ELF-1 (cell line): ENCODE data around the gene F10.
A peak's percentile ranks its signal among the peaks of the same experiment; 100 is the strongest.
"Not testable (repeated sequence)": the region's sequence is repeated elsewhere in the genome, so short reads cannot be mapped to it uniquely, and the experiment has no call there.

Experiments used
- DNase-seq: peaks from one replicate; pipeline ENCODE4 v3.0.0-alpha.2; 2016; ENCODE audit warnings: low read depth, low spot score

Gene F10

DNA sequence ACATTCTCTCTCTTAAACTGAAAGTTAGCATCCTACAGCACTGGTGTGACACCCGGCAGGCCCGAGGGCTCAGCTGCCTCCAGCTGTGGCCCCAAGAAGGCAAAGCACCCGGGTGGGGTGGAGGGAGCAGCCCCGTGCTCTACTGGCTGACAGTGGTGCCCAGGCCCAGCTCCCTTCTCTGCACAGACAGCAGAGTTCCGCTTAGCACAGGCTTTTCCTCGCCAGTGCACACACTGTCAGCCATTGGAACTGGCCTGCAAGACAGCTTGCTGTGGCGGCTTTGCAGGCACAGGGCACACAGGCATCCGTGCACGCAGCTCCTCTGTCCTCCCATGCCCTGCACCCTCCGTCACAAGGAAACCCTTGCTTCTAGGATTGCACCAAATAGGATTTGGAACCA is 20.3 kb upstream of the F10 start:
- DNase-seq: not testable (repeated sequence)

DNA sequence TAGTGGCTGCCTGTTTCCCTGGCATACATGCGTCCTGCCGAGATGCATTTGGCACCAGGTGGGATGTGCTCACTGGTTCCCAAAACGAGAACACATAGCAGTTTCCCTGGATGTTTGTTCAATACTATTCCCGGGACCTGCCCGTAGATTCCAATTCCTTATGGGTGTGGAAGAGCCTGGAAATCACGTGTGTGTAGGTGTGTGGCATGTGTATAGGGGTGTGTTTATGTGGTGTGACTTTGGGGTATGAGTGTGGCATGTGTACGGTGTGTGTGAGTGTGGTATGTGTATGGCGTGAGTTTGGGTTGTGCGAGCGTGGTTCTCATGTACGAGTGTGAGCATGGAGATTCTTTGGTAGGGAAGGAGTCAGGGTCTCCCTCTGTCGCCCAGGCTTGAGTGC is 19.9 kb upstream of the F10 start:
- no peak for DNase-seq

DNA sequence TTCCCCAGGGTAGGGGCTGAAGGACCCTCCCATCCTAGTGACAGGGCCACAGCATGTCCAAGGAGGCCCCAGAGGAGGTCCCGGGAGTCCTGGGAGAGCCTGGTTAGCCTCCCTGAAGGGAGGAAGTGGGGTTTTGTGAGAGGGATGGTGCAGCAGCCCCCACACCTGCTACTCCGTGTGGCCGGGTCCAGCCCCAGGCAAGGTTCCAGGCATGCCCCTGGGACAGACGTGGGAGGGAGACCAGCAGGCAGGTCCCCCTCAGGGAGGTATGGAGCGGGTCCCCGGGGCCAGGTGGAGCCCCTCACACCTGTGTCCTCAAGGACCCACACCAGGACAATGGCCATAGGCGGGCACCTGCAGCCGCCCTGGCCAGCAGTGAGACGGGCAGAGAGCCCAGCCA is 19.0 kb upstream of the F10 start:
- DNase-seq: no peak

DNA sequence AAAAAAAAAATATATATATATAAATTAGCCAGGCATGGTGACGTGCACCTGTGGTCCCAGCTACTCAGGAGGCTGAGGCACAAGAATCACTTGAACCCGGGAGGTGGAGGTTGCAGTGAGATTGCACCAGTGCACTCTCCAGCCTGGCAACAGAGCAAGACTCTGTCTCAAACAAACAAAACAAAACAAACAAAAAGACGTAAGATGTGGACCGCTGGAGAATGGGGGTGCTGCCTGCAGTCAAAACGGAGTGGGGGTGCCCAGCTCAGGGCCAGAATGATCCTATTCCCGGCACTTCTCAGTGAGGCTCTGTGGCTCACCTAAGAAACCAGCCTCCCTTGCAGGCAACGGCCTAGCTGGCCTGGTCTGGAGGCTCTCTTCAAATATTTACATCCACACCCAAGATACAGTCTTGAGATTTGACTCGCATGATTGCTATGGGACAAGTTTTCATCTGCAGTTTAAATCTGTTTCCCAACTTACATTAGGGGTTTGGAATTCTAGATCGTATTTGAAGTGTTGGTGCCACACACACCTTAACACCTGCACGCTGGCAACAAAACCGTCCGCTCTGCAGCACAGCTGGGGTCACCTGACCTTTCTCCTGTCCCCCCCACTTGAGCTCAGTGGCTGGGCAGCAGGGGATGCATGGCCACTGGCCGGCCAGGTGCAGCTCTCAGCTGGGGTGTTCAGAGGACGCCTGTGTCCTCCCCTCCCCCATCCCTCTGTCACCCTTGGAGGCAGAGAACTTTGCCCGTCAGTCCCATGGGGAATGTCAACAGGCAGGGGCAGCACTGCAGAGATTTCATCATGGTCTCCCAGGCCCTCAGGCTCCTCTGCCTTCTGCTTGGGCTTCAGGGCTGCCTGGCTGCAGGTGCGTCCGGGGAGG is 17.3 kb upstream of the F10 start, which contains the start of gene F7:
Gene F7 (plus strand): TSS at position 760 of the 889 bp plus-strand sequence. CDS start 51 bp downstream, at position 811.
- DNase-seq: peak; percentile 32

DNA sequence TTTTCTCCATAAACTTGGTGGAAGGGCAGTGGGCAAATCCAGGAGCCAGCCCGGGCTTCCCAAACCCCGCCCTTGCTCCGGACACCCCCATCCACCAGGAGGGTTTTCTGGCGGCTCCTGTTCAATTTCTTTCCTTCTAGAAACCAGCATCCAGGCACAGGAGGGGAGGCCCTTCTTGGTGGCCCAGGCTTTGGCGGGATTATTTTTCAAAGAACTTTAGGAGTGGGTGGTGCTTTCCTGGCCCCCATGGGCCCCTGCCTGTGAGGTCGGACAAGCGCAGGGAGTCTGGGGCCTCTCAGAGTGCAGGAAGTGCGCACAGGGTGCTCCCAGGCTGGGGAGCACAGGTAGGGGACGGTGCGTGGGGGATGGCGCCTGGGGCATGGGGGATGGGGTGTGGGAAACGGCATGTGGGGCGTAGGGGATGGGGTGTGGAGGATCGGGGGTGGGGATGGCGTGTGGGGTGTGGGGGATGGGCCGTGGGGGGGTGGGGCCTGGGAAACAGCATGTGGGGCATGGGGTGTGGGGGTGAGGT is 16.6 kb upstream of the F10 start:
- no peak for DNase-seq

DNA sequence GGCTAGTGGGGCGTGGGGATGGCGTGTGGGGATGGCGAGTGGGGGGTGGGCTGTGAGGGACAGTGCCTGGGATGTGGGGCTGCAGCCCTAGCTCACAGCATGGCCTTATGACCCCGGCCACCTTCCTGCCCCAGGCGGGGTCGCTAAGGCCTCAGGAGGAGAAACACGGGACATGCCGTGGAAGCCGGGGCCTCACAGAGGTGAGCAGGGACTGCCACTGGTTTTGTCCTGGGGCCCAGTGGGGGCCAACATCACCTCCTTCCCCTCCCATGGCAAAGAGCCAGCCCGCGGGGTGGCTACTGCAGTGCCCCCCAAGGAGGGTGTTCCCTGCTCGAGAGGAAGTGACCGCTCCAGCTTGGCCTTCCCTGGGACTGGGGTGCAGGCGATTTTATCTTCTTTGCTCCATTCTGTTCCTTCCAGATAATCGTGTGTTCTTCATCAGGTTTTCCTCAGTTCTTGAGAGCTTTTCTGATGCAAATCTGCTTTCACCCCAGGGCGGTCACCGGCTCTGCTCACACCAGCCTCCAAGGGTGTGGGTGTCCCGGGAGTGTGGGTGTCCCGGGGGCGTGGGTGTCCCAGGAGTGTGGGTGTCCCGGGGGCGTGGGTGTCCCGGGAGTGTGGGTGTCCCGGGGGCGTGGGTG is 15.8 kb upstream of the F10 start:
- DNase-seq: no peak

DNA sequence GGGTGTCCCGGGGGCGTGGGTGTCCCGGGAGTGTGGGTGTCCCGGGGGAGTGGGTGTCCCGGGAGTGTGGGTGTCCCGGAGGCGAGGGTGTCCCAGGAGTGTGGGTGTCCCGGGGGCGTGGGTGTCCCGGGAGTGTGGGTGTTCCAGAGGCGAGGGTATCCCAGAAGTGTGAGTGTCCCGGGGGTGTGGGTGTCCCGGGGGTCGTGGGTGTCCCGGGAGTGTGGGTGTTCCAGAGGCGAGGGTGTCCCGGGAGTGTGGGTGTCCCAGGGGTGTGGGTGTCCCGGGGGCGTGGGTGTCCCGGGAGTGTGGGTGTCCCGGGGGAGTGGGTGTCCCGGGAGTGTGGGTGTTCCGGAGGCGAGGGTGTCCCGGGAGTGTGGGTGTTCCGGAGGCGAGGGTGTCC is 14.1 kb upstream of the F10 start:
- not testable (repeated sequence) for DNase-seq

DNA sequence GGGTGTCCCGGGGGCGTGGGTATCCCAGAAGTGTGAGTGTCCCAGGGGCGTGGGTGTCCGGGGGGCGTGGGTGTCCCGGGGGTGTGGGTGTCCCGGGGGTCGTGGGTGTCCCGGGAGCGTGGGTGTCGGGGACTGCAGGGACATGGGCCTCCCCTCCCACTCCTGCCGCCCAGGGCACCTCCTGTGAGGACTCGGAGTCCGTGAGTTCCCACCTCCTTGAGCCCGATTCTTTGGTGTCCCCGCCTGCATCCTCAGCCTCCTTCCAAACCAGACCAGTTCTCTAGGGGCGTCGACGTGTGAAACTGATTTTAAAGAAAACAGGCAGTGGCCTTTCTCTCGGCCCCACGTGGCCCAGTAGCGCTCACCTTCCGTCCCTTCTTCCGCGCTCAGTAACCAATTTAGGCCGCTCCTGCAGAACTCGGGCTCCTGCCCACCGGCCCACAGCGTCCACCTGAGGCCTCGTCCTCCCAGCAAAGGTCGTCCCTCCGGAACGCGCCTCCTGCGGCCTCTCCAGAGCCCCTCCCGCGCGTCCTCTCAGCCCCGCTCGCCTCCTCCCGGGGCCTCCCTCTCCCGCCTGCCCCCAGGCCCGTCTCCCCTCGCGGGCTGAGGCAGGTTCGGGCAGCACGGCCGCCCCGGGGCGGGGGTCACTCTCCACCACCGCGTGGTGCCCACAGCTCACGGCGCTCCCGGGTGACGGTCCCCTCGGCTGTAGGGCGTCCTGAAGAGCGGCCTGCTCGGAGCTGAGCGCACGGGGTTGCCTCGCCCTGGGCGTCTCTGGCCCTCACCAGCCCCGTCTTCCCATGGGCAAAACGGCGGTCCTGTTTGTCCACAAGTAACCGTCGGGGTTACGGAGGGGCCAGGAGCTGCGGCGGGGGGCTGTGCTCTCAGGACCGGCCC is 13.2 kb upstream of the F10 start:
- DNase-seq: peak; percentile 48

DNA sequence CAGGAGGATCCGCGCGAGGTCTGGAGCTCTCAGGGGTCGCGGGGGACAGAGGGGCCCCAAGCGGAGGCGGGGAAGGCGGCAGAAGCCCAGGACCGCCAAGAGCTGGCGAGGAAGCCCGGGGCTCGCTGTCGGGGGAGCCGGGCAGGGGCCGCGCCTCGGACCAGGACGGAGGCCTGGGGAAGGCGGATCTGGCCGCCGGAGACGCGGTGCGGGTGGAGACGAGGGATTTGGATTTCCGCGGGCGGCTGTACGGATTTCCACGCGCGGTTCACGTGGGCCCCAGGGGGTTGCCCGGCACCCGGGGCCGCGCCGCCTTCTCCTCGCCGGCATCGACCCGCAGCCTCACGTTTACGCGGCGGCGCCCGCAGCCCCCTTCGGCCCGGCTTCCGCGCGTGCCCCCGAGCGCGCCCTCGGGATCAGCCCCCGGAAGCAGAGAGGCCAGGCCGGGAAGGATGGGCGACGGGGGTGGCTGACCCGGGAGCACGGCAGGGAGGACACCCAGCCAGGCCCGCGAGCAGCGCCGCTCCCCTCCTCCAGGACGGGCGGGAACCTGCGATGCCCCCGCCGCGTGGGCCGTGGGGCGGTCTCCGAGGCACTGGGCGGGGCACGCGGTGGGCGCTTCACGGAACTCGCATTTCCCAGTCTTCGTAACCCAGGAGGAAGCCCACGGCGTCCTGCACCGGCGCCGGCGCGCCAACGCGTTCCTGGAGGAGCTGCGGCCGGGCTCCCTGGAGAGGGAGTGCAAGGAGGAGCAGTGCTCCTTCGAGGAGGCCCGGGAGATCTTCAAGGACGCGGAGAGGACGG is 12.3 kb upstream of the F10 start:
- peak; percentile 37 for DNase-seq

DNA sequence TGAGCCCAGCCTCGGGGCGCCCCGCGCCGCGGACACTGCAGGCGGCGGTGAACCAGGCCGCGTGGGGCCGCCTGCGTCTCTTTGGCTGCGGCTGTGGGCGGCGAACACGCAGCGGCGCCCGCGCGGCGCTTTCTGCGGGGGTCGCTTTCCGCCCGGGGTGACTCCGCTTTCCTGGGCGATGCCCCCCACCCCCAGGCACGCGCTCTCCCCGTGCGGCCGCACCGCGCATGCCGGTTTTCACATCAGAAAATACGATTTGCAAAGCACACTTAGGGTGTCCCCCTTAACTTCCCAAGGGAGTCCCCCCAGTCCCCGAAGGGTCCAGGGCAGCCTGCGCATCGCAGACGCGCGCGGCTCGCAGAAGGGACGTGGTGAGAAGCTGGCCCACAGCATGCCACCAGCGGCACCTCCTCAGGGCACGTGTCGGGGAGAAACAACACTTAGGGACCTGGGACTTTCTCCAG is 11.7 kb upstream of the F10 start:
- no peak for DNase-seq

DNA sequence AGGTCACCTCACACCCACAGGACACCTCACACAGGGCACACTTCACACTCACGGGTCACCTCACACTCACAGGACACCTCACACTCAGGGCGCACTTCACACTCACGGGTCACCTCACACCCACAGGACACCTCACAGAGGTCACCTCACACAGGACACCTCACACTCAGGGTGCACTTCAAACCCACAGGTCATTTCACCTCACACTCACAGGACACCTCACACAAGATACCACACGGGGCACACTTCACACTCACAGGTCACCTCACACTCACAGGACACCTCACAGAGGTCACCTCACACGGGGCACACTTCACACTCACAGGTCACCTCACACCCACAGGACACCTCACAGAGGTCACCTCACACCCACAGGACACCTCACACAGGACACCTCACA is 10.8 kb upstream of the F10 start:
- not testable (repeated sequence) for DNase-seq

DNA sequence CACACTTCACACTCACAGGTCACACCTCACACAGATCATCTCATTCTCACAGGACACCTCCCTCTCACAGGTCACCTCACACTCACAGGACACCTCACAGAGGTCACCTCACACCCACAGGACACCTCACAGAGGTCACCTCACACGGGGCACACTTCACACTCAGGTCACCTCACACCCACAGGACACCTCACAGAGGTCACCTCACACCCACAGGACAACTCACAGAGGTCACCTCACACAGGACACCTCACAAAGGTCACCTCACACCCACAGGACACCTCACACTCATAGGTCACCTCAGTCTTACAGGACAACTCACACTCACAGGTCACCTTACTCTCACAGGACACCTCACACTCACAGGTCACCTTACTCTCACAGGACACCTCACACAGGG is 10.1 kb upstream of the F10 start:
- DNase-seq: not testable (repeated sequence)

DNA sequence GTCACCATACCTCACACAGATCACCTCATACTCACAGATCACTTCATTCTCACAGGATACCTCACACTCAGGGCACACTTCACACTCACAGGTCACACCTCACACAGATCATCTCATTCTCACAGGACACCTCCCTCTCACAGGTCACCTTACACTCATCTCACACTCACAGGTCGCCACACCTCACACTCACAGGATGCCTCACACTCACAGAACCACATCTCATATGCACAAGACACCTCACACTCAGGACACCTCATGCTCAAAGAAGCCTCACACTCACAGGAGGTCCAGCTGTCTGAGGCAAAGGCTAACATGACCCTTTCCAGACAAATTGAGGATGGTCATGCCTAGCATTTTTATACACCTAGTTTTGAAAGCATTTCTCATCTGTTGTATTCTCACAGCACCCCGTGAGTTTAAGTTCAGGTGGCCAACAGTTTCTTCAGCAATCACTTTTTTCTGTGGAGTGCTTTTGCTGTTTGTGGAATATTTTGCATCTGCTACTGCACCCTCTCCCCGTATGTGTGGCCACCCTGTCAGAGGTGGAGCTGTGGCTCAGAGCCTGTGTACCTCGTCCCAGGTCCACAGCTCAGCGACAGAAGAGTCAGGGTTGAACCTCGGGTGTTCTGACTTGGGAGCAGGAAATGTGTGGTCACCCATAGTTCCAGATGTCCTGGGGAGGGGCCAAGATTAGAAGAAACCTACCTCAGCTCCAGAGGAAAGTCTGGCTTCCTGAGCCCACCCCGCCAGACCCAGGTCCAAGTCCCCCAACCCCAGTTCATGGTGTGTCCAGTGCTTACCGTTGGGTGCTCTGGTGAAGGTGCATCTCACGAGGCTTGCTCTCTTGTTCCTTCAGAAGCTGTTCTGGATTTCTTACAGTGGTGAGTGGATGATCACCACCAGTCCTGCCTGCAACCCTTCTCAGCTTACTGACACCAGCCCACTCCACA is 9.4 kb upstream of the F10 start:
- DNase-seq: no peak

DNA sequence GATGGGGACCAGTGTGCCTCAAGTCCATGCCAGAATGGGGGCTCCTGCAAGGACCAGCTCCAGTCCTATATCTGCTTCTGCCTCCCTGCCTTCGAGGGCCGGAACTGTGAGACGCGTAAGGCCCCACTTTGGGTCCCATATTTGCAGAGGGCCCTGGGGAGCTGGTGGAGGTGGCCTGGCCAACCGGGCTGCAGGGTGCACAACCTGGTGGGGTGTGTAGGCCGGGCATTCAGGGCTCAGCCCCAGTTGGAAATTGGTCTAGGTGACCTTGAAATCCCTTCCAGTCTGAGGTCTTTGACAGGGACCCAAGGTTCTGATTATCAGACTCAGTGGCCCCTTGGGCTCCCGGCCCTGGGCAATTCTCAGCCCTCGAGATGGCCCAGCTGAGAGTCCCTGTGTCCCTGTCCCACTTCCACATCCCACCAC is 8.7 kb upstream of the F10 start:
- no peak for DNase-seq

DNA sequence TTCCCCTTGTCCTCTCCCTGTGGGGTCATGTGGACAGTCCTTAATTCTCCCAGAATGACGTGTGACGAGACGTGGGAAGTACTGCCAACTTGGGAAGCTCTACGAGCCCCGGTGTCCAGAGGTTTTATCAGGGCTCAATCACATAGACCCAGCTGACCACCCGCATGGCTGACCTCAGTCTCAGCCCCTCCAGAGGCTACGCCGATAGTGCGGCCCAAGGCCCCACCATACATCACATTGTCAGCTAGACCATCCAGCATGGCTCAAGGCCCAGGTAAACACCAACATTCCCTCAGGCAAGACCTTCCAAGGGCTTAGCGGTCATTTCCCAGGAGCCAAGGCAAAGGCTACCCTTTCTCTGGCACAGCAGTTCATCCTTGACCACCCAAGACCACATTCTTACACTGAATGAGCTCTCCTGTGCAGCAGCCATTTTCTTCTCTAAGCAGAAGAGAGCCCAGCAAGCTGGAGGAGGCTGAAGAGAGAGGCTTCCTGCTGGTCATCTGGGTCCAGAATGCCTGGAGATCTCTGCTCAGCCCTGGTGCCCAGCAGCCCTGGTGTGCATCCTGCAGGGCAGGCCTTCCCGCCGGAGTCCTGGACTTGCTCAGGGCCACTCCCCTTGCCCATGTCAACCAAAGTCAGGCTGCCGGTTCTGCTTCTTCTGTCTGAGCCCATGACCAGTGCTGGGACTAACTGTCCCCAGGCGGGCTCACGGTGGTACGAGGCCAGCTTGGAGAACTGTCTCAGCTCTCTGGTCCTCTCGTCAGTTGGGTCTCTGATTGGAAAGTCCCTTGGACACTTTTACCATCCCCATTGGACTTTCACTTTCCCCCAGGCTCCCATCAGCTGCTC is 7.9 kb upstream of the F10 start:
- no peak for DNase-seq

DNA sequence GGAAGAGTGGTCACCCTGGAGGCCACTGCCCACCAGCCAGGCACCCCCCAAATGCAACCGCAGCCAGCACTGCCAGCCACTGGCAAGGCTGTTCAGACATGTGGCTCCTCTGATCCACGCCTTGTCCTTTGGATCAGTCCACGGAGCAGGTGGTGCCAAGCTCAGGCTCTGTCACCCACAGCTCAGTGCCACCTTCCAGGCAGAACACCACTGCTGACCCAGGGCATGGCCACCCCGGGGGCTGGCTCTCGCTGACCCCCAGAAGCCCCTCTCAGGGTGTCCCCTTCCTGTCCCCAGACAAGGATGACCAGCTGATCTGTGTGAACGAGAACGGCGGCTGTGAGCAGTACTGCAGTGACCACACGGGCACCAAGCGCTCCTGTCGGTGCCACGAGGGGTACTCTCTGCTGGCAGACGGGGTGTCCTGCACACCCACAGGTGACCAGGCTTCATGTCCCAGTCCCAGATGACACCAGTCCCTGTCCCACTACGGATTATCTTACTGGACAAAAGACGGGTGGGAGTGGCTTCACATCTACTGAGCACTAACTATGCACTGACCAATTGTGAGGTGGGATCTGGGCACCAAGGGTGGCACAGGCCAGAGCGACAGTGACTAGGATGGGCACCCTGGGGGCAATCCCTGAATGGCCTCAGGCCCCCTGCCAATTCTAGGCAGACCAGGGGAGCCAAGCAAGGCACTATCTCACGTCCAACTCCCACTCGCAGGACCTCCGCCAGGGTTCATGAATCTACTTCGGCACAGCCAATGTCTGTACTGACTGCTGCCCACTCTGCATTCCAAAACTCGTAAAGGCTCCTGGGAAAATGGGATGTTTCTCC is 7.0 kb upstream of the F10 start:
- DNase-seq: no peak

DNA sequence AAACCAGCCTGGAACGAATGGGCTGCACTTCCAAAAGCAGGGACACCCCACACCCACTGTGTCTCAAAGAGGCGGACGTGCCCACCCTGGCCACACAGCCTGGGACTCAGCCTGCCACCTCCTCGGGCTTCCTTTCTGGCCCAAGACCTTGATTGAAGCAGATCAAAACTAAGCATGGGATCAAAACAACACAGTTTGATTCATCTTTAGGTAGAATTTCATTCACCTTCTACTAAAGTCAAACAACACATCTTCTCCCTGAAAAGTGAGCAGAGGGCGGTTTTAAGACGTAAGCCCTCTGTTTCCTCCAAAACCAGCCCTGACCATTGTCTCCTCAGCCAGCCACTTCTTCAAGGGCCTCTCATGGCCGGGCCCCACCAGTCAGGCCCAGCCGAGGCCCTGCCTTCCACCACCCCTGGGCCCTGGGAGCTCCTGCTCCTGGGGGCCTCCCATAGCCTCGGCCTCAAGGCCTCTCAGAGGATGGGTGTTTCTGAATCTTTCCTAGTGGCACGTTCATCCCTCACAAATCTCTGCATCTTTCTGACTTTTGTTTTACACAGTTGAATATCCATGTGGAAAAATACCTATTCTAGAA is 6.3 kb upstream of the F10 start:
- DNase-seq: no peak
